WTC11 (cell line): ENCODE results near the gene PAM16. TPM values are rescaled to one million over a fixed set of nuclear protein-coding genes. Genes with fewer than 3 reads are reported as not detected.
"Not testable (repeated sequence)": the region's sequence is repeated elsewhere in the genome, so short reads cannot be mapped to it uniquely, and the experiment has no call there.

Experiments
- ATAC-seq: fragments of 200-7000 bp; cut with Tn5 transposase; 2 replicates; pipeline ENCODE4 v1.10.0; 2021; ENCODE audit warnings: mild to moderate bottlenecking, moderate library complexity
- CTCF ChIA-PET: fragments of 300-600 bp; sonication (Branson Sonifier 250); formaldehyde crosslinking; loops from one replicate; lab custom pipeline; 2021; ENCODE audit warnings: antibody characterized with exemption; lab: Charles Lee
- POLR2A ChIA-PET: fragments of 350-600 bp; sonication (Branson Sonifier 250); formaldehyde crosslinking; loops from one replicate; lab custom pipeline; 2021; ENCODE audit warnings: antibody characterized with exemption; lab: Charles Lee
- DNase-seq: peaks from one replicate; pipeline ENCODE4 v3.0.0; 2021; ENCODE audit warnings: low spot score
- H3K27ac Mint-ChIP-seq: 2 replicates; pipeline ENCODE4 v1.8.0; 2021; ENCODE audit warnings: mixed read lengths
- H3K27me3 Mint-ChIP-seq: 2 replicates; pipeline ENCODE4 v1.8.0; 2021; ENCODE audit warnings: low read depth, mild to moderate bottlenecking, moderate library complexity, mixed read lengths
- H3K36me3 Mint-ChIP-seq: 2 replicates; pipeline ENCODE4 v1.8.0; 2021; ENCODE audit warnings: mixed read lengths
- H3K4me1 Mint-ChIP-seq: 2 replicates; pipeline ENCODE4 v1.8.0; 2022; ENCODE audit warnings: mixed read lengths
- H3K4me3 Mint-ChIP-seq: 2 replicates; pipeline ENCODE4 v1.8.0; 2021; ENCODE audit warnings: mild to moderate bottlenecking, moderate library complexity, mixed read lengths
- H3K9me3 Mint-ChIP-seq: 2 replicates; pipeline ENCODE4 v1.8.0; 2021; ENCODE audit warnings: mixed read lengths
- GABPB1 ChIP-seq: sonication (generic); formaldehyde crosslinking; IDR thresholded peaks from 2 replicates; pipeline ENCODE4 v1.8.1; 2023; ENCODE audit warnings: mild to moderate bottlenecking, missing genetic modification reagents
- NR3C1 ChIP-seq: sonication (generic); formaldehyde crosslinking; conservative IDR thresholded peaks from 2 replicates; pipeline ENCODE4 v1.8.1; 2023; ENCODE audit warnings: low read depth, mild to moderate bottlenecking, missing genetic modification reagents
- total RNA-seq: library from RNA; stranded (reverse); gene quantifications from 3 replicates; pipeline ENCODE4 v1.2.3, GENCODE V29; 2021
- TF ChIP-seq, protein P1 (sequence below): sonication (generic); formaldehyde crosslinking; IDR thresholded peaks from 2 replicates; pipeline ENCODE4 v1.8.1; 2022; ENCODE audit warnings: low read depth, mild to moderate bottlenecking, moderate library complexity, missing genetic modification reagents, borderline replicate concordance
- TF ChIP-seq, protein P2 (sequence below): fragments of 250-450 bp; sonication (Bioruptor Pico); IDR thresholded peaks from 2 replicates; pipeline ENCODE4 v1.9.0; 2021; ENCODE audit warnings: moderate library complexity, mild to moderate bottlenecking, inconsistent platforms, borderline replicate concordance
- TF ChIP-seq, protein P3 (sequence below): sonication (generic); formaldehyde crosslinking; IDR thresholded peaks from 2 replicates; pipeline ENCODE4 v1.8.1; 2023; ENCODE audit warnings: mild to moderate bottlenecking, missing genetic modification reagents, borderline replicate concordance
- TF ChIP-seq, protein P4 (sequence below): sonication (generic); formaldehyde crosslinking; IDR thresholded peaks from 2 replicates; pipeline ENCODE4 v1.8.1; 2023; ENCODE audit warnings: mild to moderate bottlenecking, missing genetic modification reagents
- TF ChIP-seq, protein P5 (sequence below): sonication (generic); formaldehyde crosslinking; IDR thresholded peaks from 2 replicates; pipeline ENCODE4 v1.8.1; 2023; ENCODE audit warnings: mild to moderate bottlenecking, missing genetic modification reagents

Gene PAM16
- total RNA-seq, 1 experiment from 2014 or later, result 88.9 TPM

DNA sequence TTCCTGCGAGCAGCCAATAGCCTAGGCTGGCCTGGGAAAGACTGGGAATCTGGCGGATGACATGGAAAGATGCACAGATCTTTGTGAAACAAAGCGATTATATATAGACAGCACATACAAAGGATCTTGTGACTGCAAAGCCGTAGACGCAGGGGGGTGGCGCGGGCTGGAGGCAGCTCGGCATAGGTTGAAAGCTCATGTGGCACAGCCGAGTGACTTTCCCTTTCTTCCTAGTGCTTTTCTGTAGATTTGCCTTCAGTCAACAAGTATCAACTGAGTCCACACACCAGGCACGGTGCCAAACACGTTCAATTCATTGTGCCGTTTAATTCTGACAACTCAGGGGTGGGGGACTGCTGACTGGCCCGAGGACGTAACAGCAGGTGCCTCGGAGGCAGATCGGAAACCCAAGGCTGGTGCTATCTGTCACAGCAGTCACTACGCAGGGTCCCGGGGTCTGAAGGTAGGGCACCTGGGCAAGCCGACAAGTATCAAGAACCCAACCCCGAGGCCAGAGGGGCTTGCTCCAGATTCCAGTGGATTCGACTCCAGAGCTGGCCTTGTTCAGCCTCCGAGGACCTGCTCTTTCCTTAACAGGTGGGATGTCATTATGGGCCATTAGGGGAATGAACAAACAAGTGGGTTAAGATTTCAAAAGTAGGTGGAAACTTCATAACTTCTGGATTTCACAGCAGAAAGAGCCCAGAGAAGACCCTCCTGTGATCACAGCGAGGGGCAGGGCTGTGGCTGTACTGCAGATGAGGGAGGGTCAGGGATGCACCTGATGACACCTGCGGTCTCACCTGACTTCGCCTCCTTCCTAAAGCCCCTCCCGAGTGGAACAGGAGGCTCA is 5.9 kb downstream of the PAM16 start:
- POLR2A ChIA-PET, result interaction anchor here (0.8 kb wide), 1 partner anchor 14 kb away, joined by 3 read pairs; no protein-coding TSS in a partner anchor
- Mint-ChIP-seq H3K4me1 (no peaks in the 10 kb centered on the region), H3K27ac (no peak overlapping the region), H3K4me3 (no peak overlapping the region), H3K36me3 (peaks cover 27% of the 10 kb centered on the region), H3K9me3 (peaks cover 9% of the 10 kb centered on the region), H3K27me3 (no peaks in the 10 kb centered on the region; the same call in 1 of the 2 replicates)
- DNase-seq, result no peak
- ATAC-seq, result no peak
- TF ChIP-seq, protein P1, sequence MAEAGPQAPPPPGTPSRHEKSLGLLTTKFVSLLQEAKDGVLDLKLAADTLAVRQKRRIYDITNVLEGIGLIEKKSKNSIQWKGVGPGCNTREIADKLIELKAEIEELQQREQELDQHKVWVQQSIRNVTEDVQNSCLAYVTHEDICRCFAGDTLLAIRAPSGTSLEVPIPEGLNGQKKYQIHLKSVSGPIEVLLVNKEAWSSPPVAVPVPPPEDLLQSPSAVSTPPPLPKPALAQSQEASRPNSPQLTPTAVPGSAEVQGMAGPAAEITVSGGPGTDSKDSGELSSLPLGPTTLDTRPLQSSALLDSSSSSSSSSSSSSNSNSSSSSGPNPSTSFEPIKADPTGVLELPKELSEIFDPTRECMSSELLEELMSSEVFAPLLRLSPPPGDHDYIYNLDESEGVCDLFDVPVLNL (CRISPR knock-in tag), result no peak
- 0 out of 2 replicates have a peak, but pooled peaks have one; percentile 36 for TF ChIP-seq GABPB1 (CRISPR knock-in tag)
- TF ChIP-seq, protein P2, sequence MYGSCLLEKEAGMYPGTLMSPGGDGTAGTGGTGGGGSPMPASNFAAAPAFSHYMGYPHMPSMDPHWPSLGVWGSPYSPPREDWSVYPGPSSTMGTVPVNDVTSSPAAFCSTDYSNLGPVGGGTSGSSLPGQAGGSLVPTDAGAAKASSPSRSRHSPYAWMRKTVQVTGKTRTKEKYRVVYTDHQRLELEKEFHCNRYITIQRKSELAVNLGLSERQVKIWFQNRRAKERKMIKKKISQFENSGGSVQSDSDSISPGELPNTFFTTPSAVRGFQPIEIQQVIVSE (CRISPR knock-in tag), result no peak
- TF ChIP-seq, protein P3, sequence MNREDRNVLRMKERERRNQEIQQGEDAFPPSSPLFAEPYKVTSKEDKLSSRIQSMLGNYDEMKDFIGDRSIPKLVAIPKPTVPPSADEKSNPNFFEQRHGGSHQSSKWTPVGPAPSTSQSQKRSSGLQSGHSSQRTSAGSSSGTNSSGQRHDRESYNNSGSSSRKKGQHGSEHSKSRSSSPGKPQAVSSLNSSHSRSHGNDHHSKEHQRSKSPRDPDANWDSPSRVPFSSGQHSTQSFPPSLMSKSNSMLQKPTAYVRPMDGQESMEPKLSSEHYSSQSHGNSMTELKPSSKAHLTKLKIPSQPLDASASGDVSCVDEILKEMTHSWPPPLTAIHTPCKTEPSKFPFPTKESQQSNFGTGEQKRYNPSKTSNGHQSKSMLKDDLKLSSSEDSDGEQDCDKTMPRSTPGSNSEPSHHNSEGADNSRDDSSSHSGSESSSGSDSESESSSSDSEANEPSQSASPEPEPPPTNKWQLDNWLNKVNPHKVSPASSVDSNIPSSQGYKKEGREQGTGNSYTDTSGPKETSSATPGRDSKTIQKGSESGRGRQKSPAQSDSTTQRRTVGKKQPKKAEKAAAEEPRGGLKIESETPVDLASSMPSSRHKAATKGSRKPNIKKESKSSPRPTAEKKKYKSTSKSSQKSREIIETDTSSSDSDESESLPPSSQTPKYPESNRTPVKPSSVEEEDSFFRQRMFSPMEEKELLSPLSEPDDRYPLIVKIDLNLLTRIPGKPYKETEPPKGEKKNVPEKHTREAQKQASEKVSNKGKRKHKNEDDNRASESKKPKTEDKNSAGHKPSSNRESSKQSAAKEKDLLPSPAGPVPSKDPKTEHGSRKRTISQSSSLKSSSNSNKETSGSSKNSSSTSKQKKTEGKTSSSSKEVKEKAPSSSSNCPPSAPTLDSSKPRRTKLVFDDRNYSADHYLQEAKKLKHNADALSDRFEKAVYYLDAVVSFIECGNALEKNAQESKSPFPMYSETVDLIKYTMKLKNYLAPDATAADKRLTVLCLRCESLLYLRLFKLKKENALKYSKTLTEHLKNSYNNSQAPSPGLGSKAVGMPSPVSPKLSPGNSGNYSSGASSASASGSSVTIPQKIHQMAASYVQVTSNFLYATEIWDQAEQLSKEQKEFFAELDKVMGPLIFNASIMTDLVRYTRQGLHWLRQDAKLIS (CRISPR knock-in tag), result no peak
- CTCF ChIA-PET, result interaction anchor here (1.2 to 2.3 kb wide), 2 partner anchors 57 to 91 kb away, joined by 5 to 7 read pairs; no protein-coding TSS in a partner anchor

DNA sequence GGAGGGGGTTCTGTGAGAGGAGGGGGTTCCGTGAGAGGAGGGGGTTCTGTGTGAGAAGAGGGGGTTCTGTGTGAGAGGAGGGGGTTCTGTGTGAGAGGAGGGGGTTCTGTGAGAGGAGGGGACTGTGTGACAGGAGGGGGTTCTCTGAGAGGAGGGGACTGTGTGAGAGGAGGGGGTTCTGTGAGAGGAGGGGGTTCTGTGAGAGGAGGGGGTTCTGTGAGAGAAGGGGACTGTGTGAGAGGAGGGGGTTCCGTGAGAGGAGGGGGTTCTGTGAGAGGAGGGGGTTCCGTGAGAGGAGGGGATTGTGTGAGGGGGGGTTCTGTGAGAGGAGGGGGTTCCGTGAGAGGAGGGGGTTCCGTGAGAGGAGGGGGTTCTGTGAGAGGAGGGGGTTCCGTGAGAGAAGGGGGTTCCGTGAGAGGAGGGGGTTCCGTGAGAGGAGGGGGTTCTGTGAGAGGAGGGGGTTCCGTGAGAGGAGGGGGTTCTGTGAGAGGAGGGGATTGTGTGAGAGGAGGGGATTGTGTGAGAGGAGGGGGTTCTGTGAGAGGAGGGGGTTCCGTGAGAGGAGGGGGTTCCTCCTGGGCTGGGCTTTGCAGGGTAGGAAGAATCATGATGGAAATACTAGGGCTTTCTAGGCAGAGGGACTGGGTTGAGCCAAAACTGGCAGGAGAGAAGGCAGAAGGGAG is 6.7 kb downstream of the PAM16 start:
- H3K27ac Mint-ChIP-seq, H3K27me3 Mint-ChIP-seq, H3K9me3 Mint-ChIP-seq, H3K4me1 Mint-ChIP-seq, DNase-seq, H3K4me3 Mint-ChIP-seq, ATAC-seq, POLR2A ChIA-PET: not testable (repeated sequence)
- CTCF ChIA-PET, result interaction anchor here (2.0 to 6.3 kb wide), 2 partner anchors 15 to 59 kb away, joined by 9 to 44 read pairs; no protein-coding TSS in a partner anchor
- H3K36me3 Mint-ChIP-seq, result peaks cover 29% of the 10 kb centered on the region

DNA sequence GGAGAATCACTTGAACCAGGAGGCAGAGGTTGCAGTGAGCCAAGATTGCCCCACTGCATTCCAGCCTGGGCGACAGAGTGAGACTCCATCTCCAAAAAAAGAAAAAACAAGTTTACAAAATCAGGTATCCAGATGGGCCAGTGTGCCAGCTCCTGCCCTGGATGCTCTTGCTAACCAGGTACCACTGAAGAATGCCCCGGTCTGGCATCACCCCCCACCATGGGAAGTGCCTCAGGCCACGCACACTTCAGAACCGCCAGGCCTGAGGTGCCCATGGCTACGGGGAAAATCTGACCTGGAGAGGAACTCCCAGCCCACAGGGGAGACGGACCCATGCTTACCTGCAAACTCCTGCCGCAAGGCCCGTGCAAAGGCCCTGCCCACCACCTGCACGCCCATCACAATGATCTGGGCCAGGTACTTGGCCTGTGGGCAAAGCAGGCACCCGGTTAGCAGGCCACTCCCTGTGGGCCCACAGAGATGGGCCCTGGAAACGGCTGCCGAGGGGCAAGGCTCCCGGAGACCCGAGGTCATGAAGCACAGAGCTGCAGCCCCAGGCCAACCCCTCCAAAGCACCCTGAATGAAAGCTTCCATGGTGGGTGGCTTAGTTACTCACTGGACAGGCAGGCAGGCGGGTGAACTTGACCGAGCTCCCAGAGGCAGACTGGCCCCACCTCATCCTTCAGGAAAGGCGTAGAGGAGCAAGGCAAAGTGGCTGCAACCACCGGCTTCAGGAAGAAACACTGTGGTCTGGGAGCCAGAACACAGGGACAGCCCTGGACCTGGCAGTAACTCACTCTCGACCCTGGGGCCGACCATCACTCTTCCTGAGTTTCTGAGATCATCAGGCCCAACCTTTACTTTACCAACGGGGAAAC is 8.0 kb downstream of the PAM16 start:
- Mint-ChIP-seq H3K4me1 (no peaks in the 10 kb centered on the region), H3K27ac (peak overlapping the region; percentile 72), H3K36me3 (peaks cover 25% of the 10 kb centered on the region), H3K4me3 (no peak overlapping the region), H3K9me3 (peaks cover 9% of the 10 kb centered on the region), H3K27me3 (no peaks in the 10 kb centered on the region; the same call in 1 of the 2 replicates)
- CTCF ChIA-PET, result interaction anchor here (2.0 to 6.3 kb wide), 2 partner anchors 16 to 60 kb away, joined by 9 to 44 read pairs; no protein-coding TSS in a partner anchor
- TF ChIP-seq, protein P4, sequence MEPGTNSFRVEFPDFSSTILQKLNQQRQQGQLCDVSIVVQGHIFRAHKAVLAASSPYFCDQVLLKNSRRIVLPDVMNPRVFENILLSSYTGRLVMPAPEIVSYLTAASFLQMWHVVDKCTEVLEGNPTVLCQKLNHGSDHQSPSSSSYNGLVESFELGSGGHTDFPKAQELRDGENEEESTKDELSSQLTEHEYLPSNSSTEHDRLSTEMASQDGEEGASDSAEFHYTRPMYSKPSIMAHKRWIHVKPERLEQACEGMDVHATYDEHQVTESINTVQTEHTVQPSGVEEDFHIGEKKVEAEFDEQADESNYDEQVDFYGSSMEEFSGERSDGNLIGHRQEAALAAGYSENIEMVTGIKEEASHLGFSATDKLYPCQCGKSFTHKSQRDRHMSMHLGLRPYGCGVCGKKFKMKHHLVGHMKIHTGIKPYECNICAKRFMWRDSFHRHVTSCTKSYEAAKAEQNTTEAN (CRISPR knock-in tag), result no peak
- TF ChIP-seq, protein P5, sequence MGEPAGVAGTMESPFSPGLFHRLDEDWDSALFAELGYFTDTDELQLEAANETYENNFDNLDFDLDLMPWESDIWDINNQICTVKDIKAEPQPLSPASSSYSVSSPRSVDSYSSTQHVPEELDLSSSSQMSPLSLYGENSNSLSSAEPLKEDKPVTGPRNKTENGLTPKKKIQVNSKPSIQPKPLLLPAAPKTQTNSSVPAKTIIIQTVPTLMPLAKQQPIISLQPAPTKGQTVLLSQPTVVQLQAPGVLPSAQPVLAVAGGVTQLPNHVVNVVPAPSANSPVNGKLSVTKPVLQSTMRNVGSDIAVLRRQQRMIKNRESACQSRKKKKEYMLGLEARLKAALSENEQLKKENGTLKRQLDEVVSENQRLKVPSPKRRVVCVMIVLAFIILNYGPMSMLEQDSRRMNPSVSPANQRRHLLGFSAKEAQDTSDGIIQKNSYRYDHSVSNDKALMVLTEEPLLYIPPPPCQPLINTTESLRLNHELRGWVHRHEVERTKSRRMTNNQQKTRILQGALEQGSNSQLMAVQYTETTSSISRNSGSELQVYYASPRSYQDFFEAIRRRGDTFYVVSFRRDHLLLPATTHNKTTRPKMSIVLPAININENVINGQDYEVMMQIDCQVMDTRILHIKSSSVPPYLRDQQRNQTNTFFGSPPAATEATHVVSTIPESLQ (CRISPR knock-in tag), result no peak
- TF ChIP-seq NR3C1, result no peak
- no peak for ATAC-seq
- DNase-seq, result no peak
- POLR2A ChIA-PET, result no interaction called here
